ENCODE results near the gene FKBP1A.
A peak's percentile ranks its signal among the peaks of the same experiment; 100 is the strongest.

Gene FKBP1A

GRCh38 chr20:1325173-1326030 is 67.5 kb downstream of the FKBP1A start:
- Histone ChIP-seq H3K4me3 (ENCODE audit: low read depth, low read length) (peak overlapping the region; percentile 98), H3K9ac (ENCODE audit: low read depth, low read length) (peak overlapping the region; percentile 97), H3K4me1 (ENCODE audit: control insufficient read depth, insufficient read depth, low read length) (peaks cover 10% of the 10 kb centered on the region), H3K9me3 (ENCODE audit: control insufficient read depth, insufficient read depth, low read length) (no peaks in the 10 kb centered on the region), H3K27me3 (ENCODE audit: control insufficient read depth, insufficient read depth, low read length) (no peaks in the 10 kb centered on the region), H3K36me3 (ENCODE audit: control insufficient read depth, insufficient read depth, low read length) (no peaks in the 10 kb centered on the region)

- H3K36me3 ChIP-seq (ENCODE audit: control insufficient read depth, insufficient read depth, low read length) = no peaks in the 10 kb centered on the region
- peak overlapping the region; percentile 98 for H3K4me3 ChIP-seq (ENCODE audit: low read depth, low read length)
- H3K27me3 ChIP-seq (ENCODE audit: control insufficient read depth, insufficient read depth, low read length) = no peaks in the 10 kb centered on the region
- H3K9ac ChIP-seq (ENCODE audit: low read depth, low read length) = no peak overlapping the region
- H3K9me3 ChIP-seq (ENCODE audit: control insufficient read depth, insufficient read depth, low read length) = no peaks in the 10 kb centered on the region
- H3K4me1 ChIP-seq (ENCODE audit: control insufficient read depth, insufficient read depth, low read length) = peaks cover 10% of the 10 kb centered on the region
Measured at GRCh38 chr20:1324598-1325172, 68.2 kb downstream of the FKBP1A start.

GRCh38 chr20:1323830-1324597 is 68.8 kb downstream of the FKBP1A start:
- Histone ChIP-seq H3K36me3 (ENCODE audit: control insufficient read depth, insufficient read depth, low read length) (no peaks in the 10 kb centered on the region), H3K4me1 (ENCODE audit: control insufficient read depth, insufficient read depth, low read length) (peaks cover 10% of the 10 kb centered on the region), H3K9ac (ENCODE audit: low read depth, low read length) (no peak overlapping the region), H3K9me3 (ENCODE audit: control insufficient read depth, insufficient read depth, low read length) (no peaks in the 10 kb centered on the region), H3K27me3 (ENCODE audit: control insufficient read depth, insufficient read depth, low read length) (no peaks in the 10 kb centered on the region), H3K4me3 (ENCODE audit: low read depth, low read length) (no peak overlapping the region)

DNA sequence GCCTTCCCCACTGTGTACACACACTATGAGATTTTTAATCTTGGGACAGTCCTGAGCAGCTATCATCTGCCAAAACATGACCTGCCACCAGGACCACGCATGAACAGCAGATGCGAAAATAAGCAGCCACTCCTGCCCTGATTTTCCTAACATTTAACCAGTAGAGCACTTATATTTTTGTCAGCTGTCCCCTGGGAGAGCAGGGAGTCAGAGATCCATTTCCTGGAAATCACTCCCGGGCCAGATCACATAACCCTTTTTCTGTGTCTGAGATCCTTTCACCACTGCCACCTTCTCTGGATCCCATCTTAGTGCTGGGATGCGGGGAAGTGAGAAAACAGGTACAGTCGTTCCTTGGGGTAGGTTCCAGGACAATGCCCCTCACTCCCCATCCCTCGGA is 69.6 kb downstream of the FKBP1A start:
- H3K9me3 ChIP-seq (ENCODE audit: control insufficient read depth, insufficient read depth, low read length) = no peaks in the 10 kb centered on the region
- H3K27me3 ChIP-seq (ENCODE audit: control insufficient read depth, insufficient read depth, low read length) = no peaks in the 10 kb centered on the region
- no peak overlapping the region for H3K9ac ChIP-seq (ENCODE audit: low read depth, low read length)
- no peak overlapping the region for H3K4me3 ChIP-seq (ENCODE audit: low read depth, low read length)
- H3K4me1 ChIP-seq (ENCODE audit: control insufficient read depth, insufficient read depth, low read length) = peaks cover 10% of the 10 kb centered on the region
- no peaks in the 10 kb centered on the region for H3K36me3 ChIP-seq (ENCODE audit: control insufficient read depth, insufficient read depth, low read length)

- H3K9ac ChIP-seq (ENCODE audit: low read depth, low read length) = no peak overlapping the region
- peaks cover 10% of the 10 kb centered on the region for H3K4me1 ChIP-seq (ENCODE audit: control insufficient read depth, insufficient read depth, low read length)
- no peaks in the 10 kb centered on the region for H3K9me3 ChIP-seq (ENCODE audit: control insufficient read depth, insufficient read depth, low read length)
- H3K4me3 ChIP-seq (ENCODE audit: low read depth, low read length) = no peak overlapping the region
- no peaks in the 10 kb centered on the region for H3K36me3 ChIP-seq (ENCODE audit: control insufficient read depth, insufficient read depth, low read length)
- no peaks in the 10 kb centered on the region for H3K27me3 ChIP-seq (ENCODE audit: control insufficient read depth, insufficient read depth, low read length)
Measured at GRCh38 chr20:1322511-1323245, 70.2 kb downstream of the FKBP1A start.

DNA sequence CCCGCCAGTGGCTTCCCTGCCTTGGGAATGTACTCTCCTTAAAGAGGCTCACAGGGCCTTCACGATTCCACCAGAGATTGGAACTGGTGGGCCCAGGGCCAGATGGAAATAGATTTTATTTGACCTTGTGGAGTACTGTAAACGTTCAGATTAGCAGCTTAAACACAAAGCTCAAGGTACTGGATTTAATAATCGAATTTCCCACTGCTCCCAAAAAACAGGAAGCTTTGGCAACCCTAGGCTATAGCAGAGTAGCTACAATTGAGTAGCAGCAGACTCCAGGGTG is 71.3 kb downstream of the FKBP1A start:
- no peak overlapping the region for H3K9ac ChIP-seq (ENCODE audit: low read depth, low read length)
- H3K9me3 ChIP-seq (ENCODE audit: control insufficient read depth, insufficient read depth, low read length) = no peaks in the 10 kb centered on the region
- H3K4me3 ChIP-seq (ENCODE audit: low read depth, low read length) = no peak overlapping the region
- H3K4me1 ChIP-seq (ENCODE audit: control insufficient read depth, insufficient read depth, low read length) = peaks cover 6% of the 10 kb centered on the region
- no peaks in the 10 kb centered on the region for H3K27me3 ChIP-seq (ENCODE audit: control insufficient read depth, insufficient read depth, low read length)
- no peaks in the 10 kb centered on the region for H3K36me3 ChIP-seq (ENCODE audit: control insufficient read depth, insufficient read depth, low read length)

GRCh38 chr20:1320902-1321653 is 71.8 kb downstream of the FKBP1A start:
- Histone ChIP-seq H3K9ac (ENCODE audit: low read depth, low read length) (no peak overlapping the region), H3K36me3 (ENCODE audit: control insufficient read depth, insufficient read depth, low read length) (no peaks in the 10 kb centered on the region), H3K4me3 (ENCODE audit: low read depth, low read length) (no peak overlapping the region), H3K4me1 (ENCODE audit: control insufficient read depth, insufficient read depth, low read length) (peaks cover 1% of the 10 kb centered on the region), H3K27me3 (ENCODE audit: control insufficient read depth, insufficient read depth, low read length) (no peaks in the 10 kb centered on the region), H3K9me3 (ENCODE audit: control insufficient read depth, insufficient read depth, low read length) (no peaks in the 10 kb centered on the region)

DNA sequence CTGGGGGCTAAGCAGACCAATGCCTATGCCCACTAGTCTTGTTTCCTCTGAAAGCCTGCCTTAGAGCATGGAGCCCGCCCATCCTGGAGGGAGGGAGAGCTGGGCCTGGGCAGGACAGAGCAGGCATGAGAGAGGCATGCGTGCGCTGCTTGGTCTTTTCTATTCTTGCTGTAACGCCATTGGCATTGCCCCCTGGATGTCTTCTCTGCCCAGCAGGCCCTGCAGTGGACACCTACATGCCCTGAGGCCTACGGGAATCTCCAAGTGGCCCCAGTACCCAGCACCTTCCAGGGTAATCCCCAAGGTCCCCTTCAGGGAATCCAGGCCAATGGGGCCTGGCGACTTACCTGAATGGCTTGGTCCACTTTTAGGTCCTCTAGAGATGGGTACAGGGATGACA is 72.8 kb downstream of the FKBP1A start:
- Histone ChIP-seq H3K9ac (ENCODE audit: low read depth, low read length) (no peak overlapping the region), H3K36me3 (ENCODE audit: control insufficient read depth, insufficient read depth, low read length) (no peaks in the 10 kb centered on the region), H3K9me3 (ENCODE audit: control insufficient read depth, insufficient read depth, low read length) (no peaks in the 10 kb centered on the region), H3K4me1 (ENCODE audit: control insufficient read depth, insufficient read depth, low read length) (no peaks in the 10 kb centered on the region), H3K27me3 (ENCODE audit: control insufficient read depth, insufficient read depth, low read length) (no peaks in the 10 kb centered on the region), H3K4me3 (ENCODE audit: low read depth, low read length) (no peak overlapping the region)

DNA sequence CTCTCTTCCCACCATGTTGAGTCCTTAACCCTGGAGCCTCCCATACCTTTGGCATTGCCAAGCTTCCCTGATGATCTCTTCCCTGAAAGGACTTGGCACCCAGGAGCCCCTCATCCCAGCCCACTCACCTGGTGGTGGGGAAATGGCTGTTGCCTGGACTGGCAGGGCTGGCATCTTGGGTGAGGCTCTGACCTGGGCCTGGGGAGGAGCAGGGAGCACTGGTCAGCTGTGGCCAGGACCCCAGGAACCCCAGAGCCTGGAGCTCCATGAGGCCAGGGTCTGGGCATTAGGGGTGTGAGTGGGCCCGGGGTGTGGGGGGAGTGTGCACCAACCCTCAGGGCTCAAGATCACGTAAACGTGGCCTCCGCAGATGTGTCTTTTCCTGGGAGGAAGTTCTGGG is 73.4 kb downstream of the FKBP1A start:
- H3K4me3 ChIP-seq (ENCODE audit: low read depth, low read length) = no peak overlapping the region
- H3K9me3 ChIP-seq (ENCODE audit: control insufficient read depth, insufficient read depth, low read length) = no peaks in the 10 kb centered on the region
- no peaks in the 10 kb centered on the region for H3K36me3 ChIP-seq (ENCODE audit: control insufficient read depth, insufficient read depth, low read length)
- no peaks in the 10 kb centered on the region for H3K4me1 ChIP-seq (ENCODE audit: control insufficient read depth, insufficient read depth, low read length)
- H3K9ac ChIP-seq (ENCODE audit: low read depth, low read length) = no peak overlapping the region
- no peaks in the 10 kb centered on the region for H3K27me3 ChIP-seq (ENCODE audit: control insufficient read depth, insufficient read depth, low read length)

DNA sequence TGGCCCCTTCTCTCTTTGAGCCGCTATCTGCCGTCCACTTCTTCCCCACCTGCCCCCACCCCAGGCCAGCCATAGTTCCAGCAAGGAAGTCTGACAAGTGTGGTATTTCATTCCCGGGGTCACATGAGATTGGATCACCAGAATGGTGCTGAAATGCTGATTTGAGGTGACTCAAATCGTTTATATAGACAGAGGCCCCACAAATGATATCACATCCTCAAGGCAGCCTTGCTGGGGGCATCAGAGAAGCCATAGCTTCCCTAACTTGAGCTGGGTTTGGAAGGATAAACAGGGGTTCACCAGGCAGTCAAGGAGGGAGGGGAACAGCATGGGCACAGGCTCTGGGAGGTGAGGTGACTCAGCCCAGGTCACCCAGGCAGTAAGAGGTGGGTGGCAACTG is 73.8 kb downstream of the FKBP1A start:
- no peaks in the 10 kb centered on the region for H3K9me3 ChIP-seq (ENCODE audit: control insufficient read depth, insufficient read depth, low read length)
- no peaks in the 10 kb centered on the region for H3K4me1 ChIP-seq (ENCODE audit: control insufficient read depth, insufficient read depth, low read length)
- no peaks in the 10 kb centered on the region for H3K36me3 ChIP-seq (ENCODE audit: control insufficient read depth, insufficient read depth, low read length)
- no peaks in the 10 kb centered on the region for H3K27me3 ChIP-seq (ENCODE audit: control insufficient read depth, insufficient read depth, low read length)
- no peak overlapping the region for H3K9ac ChIP-seq (ENCODE audit: low read depth, low read length)
- no peak overlapping the region for H3K4me3 ChIP-seq (ENCODE audit: low read depth, low read length)

All from iPS-15b (cell line).